ENCODE results near the gene PARD3B.

DNA sequence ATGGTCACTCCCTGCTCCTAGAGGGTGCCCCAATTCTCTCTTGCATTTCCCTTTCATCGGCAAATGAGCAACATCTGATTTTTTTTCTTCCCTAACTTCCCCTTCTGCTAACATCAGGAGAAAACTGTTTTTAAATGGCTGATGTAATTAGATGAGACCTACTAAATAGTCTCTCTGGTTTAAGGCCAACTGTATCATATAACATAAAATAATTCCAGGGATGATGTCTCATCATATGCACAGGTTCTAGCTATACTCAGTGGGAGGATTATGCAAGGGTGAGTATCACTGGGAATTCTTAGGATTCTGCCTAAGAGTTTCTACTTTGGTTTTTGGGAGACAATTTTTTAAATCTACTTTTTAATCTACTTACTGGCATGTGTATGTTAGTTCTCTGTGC is 193.4 kb downstream of the PARD3B start:
- TF ChIP-seq, protein P1, sequence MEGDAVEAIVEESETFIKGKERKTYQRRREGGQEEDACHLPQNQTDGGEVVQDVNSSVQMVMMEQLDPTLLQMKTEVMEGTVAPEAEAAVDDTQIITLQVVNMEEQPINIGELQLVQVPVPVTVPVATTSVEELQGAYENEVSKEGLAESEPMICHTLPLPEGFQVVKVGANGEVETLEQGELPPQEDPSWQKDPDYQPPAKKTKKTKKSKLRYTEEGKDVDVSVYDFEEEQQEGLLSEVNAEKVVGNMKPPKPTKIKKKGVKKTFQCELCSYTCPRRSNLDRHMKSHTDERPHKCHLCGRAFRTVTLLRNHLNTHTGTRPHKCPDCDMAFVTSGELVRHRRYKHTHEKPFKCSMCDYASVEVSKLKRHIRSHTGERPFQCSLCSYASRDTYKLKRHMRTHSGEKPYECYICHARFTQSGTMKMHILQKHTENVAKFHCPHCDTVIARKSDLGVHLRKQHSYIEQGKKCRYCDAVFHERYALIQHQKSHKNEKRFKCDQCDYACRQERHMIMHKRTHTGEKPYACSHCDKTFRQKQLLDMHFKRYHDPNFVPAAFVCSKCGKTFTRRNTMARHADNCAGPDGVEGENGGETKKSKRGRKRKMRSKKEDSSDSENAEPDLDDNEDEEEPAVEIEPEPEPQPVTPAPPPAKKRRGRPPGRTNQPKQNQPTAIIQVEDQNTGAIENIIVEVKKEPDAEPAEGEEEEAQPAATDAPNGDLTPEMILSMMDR (conservative IDR thresholded peaks at IDR 0.05; ENCODE audit: low read depth in 2 of 2): no peak
- TF ChIP-seq JUNB (IDR thresholded peaks at IDR 0.05; ENCODE audit: unreplicated experiment): no peak
- TF ChIP-seq, protein P2, sequence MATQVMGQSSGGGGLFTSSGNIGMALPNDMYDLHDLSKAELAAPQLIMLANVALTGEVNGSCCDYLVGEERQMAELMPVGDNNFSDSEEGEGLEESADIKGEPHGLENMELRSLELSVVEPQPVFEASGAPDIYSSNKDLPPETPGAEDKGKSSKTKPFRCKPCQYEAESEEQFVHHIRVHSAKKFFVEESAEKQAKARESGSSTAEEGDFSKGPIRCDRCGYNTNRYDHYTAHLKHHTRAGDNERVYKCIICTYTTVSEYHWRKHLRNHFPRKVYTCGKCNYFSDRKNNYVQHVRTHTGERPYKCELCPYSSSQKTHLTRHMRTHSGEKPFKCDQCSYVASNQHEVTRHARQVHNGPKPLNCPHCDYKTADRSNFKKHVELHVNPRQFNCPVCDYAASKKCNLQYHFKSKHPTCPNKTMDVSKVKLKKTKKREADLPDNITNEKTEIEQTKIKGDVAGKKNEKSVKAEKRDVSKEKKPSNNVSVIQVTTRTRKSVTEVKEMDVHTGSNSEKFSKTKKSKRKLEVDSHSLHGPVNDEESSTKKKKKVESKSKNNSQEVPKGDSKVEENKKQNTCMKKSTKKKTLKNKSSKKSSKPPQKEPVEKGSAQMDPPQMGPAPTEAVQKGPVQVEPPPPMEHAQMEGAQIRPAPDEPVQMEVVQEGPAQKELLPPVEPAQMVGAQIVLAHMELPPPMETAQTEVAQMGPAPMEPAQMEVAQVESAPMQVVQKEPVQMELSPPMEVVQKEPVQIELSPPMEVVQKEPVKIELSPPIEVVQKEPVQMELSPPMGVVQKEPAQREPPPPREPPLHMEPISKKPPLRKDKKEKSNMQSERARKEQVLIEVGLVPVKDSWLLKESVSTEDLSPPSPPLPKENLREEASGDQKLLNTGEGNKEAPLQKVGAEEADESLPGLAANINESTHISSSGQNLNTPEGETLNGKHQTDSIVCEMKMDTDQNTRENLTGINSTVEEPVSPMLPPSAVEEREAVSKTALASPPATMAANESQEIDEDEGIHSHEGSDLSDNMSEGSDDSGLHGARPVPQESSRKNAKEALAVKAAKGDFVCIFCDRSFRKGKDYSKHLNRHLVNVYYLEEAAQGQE (IDR thresholded peaks at IDR 0.05; ENCODE audit: unreplicated experiment): no peak
- no peak for TF ChIP-seq POLR2AphosphoS5 (IDR thresholded peaks at IDR 0.05; ENCODE audit: low read depth)
- no peak for TF ChIP-seq EZH2phosphoT487 (IDR thresholded peaks at IDR 0.05; ENCODE audit: unreplicated experiment)
- TF ChIP-seq EZH2 (IDR thresholded peaks at IDR 0.05; ENCODE audit: low read depth, unreplicated experiment): no peak
- no peak for TF ChIP-seq CREB1 (CRISPR knock-in tag; IDR thresholded peaks at IDR 0.05; ENCODE audit: low read depth)
- TF ChIP-seq STAT1 (IDR thresholded peaks at IDR 0.05; ENCODE audit: unreplicated experiment): no peak
